Liver (tissue), 9 donors: ENCODE data around the gene SLC30A1. TPM values are rescaled to one million over a fixed set of nuclear protein-coding genes. Genes with fewer than 3 reads are reported as not detected.

Experiments used
- DNase-seq: peaks from one replicate; pipeline ENCODE4 v3.0.0-alpha.2; 2017; ENCODE audit warnings: low spot score
- H3K27ac ChIP-seq, 2 donors: one replicate each; pipeline ENCODE4 v1.7.0; 2013; ENCODE audit warnings: inconsistent platforms in 2 of 2, low read length in 2 of 2, control low read depth in 1 of 2, low read depth in 1 of 2, mild to moderate bottlenecking in 1 of 2
- H3K27me3 ChIP-seq, 4 donors: one replicate each; pipeline versions ENCODE4 v1.6.1 to v1.7.0; 2013; ENCODE audit warnings: low read length in 3 of 4, inconsistent platforms in 1 of 4, mild to moderate bottlenecking in 1 of 4, moderate library complexity in 1 of 4; ENCODE audit not compliant: control insufficient read depth in 4 of 4, insufficient read depth in 4 of 4
- H3K36me3 ChIP-seq, 4 donors: one replicate each; pipeline versions ENCODE4 v1.6.1 to v1.7.0; 2013; ENCODE audit warnings: low read length in 3 of 4, mild to moderate bottlenecking in 3 of 4, low read depth in 1 of 4, moderate library complexity in 1 of 4; ENCODE audit not compliant: control insufficient read depth in 4 of 4, insufficient read depth in 3 of 4
- H3K4me1 ChIP-seq, 4 donors: one replicate each; pipeline versions ENCODE4 v1.6.1 to v1.7.0; 2013; ENCODE audit warnings: low read length in 3 of 4, mild to moderate bottlenecking in 3 of 4, moderate library complexity in 1 of 4; ENCODE audit not compliant: control insufficient read depth in 4 of 4, insufficient read depth in 4 of 4
- H3K4me3 ChIP-seq, 3 donors: one replicate each; pipeline versions ENCODE4 v1.6.1 to v1.7.0; 2013; ENCODE audit warnings: low read length in 3 of 3, control low read depth in 1 of 3, low read depth in 1 of 3, mild to moderate bottlenecking in 1 of 3
- H3K9ac ChIP-seq, 2 donors: one replicate each; pipeline ENCODE4 v1.7.0; 2013; ENCODE audit warnings: low read length in 2 of 2, mild to moderate bottlenecking in 2 of 2, moderate library complexity in 2 of 2, control low read depth in 1 of 2, low read depth in 1 of 2
- H3K9me3 ChIP-seq, 4 donors: one replicate each; pipeline versions ENCODE4 v1.6.1 to v1.7.0; 2013; ENCODE audit warnings: low read length in 3 of 4; ENCODE audit not compliant: control insufficient read depth in 4 of 4
- EGR1 ChIP-seq, 2 donors: IDR thresholded peaks; 2 replicates each; pipeline ENCODE4 v1.6.1; 2016 to 2018; ENCODE audit warnings: antibody characterized with exemption in 2 of 2, low read depth in 2 of 2
- FOXA1 ChIP-seq: IDR thresholded peaks from 2 replicates; pipeline ENCODE4 v1.6.1; 2016; ENCODE audit warnings: antibody characterized with exemption
- FOXA2 ChIP-seq: IDR thresholded peaks from 2 replicates; pipeline ENCODE4 v1.6.1; 2016; ENCODE audit warnings: antibody characterized with exemption
- GABPA ChIP-seq, 2 donors: IDR thresholded peaks in 1 of 2; conservative IDR thresholded peaks in 1 of 2; 2 replicates each; pipeline ENCODE4 v1.6.1; 2016; ENCODE audit warnings: antibody characterized with exemption in 2 of 2, mild to moderate bottlenecking in 1 of 2, moderate library complexity in 1 of 2
- HNF4A ChIP-seq, 2 donors: conservative IDR thresholded peaks; 2 replicates each; pipeline ENCODE4 v1.6.1; 2016; ENCODE audit warnings: antibody characterized with exemption in 2 of 2, mild to moderate bottlenecking in 2 of 2
- HNF4G ChIP-seq: IDR thresholded peaks from 2 replicates; pipeline ENCODE4 v1.6.1; 2016; ENCODE audit warnings: antibody characterized with exemption
- JUND ChIP-seq, 2 donors: IDR thresholded peaks; 2 replicates each; pipeline ENCODE4 v1.6.1; 2016; ENCODE audit warnings: antibody characterized with exemption in 2 of 2
- NR2F2 ChIP-seq: IDR thresholded peaks from 2 replicates; pipeline ENCODE4 v1.6.1; 2016; ENCODE audit warnings: antibody characterized with exemption
- RAD21 ChIP-seq, 2 donors: IDR thresholded peaks; 2 replicates each; pipeline ENCODE4 v1.6.1; 2016; ENCODE audit warnings: antibody characterized with exemption in 2 of 2, mild to moderate bottlenecking in 2 of 2
- RXRA ChIP-seq, 2 donors: IDR thresholded peaks; 2 replicates each; pipeline ENCODE4 v1.6.1; 2017 to 2018; ENCODE audit warnings: antibody characterized with exemption in 2 of 2, mild to moderate bottlenecking in 1 of 2
- SP1 ChIP-seq: IDR thresholded peaks from 2 replicates; pipeline ENCODE4 v1.6.1; 2018; ENCODE audit warnings: antibody characterized with exemption, mild to moderate bottlenecking
- TAF1 ChIP-seq: conservative IDR thresholded peaks from 2 replicates; pipeline ENCODE4 v1.6.1; 2016; ENCODE audit warnings: antibody characterized with exemption, mild to moderate bottlenecking
- YY1 ChIP-seq: IDR thresholded peaks from 2 replicates; pipeline ENCODE4 v1.6.1; 2016; ENCODE audit warnings: antibody characterized with exemption, mild to moderate bottlenecking
- WGBS: extraction: QIAGEN DNeasy Blood & Tissue Kit; methylation state at CpG from one replicate; pipeline ENCODE4 v1.1.7; 2013; 5-methylcytosine and 5-hydroxymethylcytosine counted together
- polyA plus RNA-seq, 2 donors: library from polyadenylated mRNA; stranded (reverse) in 1 of 2; unstranded in 1 of 2; fragments of 200-250 nt in 1 of 2; fragments of >200 nt in 1 of 2; fragmentation: Nextera tagmentation in 1 of 2; extraction: Ambion mirVana in 1 of 2; gene quantifications; one replicate each; pipeline versions ENCODE4 v1.2.1 to v1.2.3, GENCODE V29; 2013 to 2015
- total RNA-seq, 2 donors: library from RNA; depleted of rRNA; stranded (reverse); fragments of >200 nt; gene quantifications; one replicate each; pipeline ENCODE4 v1.2.3, GENCODE V29; 2014
- TF ChIP-seq, protein P1 (sequence below): IDR thresholded peaks from 2 replicates; pipeline ENCODE4 v1.6.1; 2016; ENCODE audit warnings: antibody characterized with exemption
- TF ChIP-seq, protein P2 (sequence below): IDR thresholded peaks from 2 replicates; pipeline ENCODE4 v1.6.1; 2016; ENCODE audit warnings: antibody characterized with exemption
- TF ChIP-seq, protein P3 (sequence below): IDR thresholded peaks from 2 replicates; pipeline ENCODE4 v1.6.1; 2016; ENCODE audit warnings: antibody characterized with exemption
- TF ChIP-seq, protein P4 (sequence below): IDR thresholded peaks from 2 replicates; pipeline ENCODE4 v1.6.1; 2016; ENCODE audit warnings: antibody characterized with exemption, mild to moderate bottlenecking
- TF ChIP-seq, protein P5 (sequence below): fragments of 150-350 bp; IDR thresholded peaks from 2 replicates; pipeline ENCODE4 v1.5.1; 2017; ENCODE audit warnings: improper control_type of control experiment, low read depth, low read length; ENCODE audit not compliant: missing input control
- donor health status: healthy.
- donor health status: healthy.
- donor health status: healthy.
- donor health status: healthy.
- donor health status: healthy.

Gene SLC30A1
- total and polyA plus RNA-seq, 4 donors: 14.9 to 83.3 (median 39.4) TPM

DNA sequence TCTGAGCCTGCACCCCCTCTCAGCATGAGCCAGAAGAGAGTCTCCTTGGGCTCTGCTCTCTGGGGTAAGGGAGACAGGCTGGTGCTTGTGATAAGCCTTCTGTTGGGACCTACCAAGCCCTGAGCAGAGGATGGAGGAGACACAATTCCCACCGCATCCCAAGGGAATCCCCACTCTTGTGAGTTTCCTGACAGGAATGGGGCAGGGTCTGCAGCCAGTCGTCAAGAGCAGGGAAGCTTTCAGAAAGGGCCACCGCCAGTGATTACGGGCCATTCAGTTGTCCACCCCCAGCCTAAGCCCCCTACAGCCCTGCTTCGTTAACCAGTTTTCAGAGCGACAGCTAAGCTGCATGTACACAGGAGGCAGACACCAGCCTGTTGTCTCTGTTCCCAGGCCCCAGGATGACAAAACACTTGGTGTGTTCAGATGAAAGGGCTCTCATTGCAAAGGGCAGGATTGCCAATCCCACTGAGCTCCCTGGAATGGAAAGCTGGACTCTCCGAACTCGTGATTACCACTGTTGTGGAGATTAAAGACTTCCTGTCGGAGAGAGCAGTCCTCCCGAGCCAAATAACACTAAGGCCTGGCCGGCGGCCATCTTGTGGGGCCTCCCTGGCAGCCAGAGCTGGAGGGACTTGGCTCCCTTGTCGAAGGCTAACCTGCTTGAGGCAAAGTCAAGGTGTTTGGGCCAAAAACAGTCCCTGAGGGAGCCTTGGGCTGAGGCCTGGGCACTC lies 37.4 kb upstream of the SLC30A1 start:
- Histone ChIP-seq H3K4me1 (peaks cover 0 to 20% (median 9%) of the 10 kb centered on the region in 4 donors), H3K9me3 (no peaks in the 10 kb centered on the region), H3K27me3 (no peaks in the 10 kb centered on the region), H3K27ac (peak overlapping the region; percentile 60 to 80), H3K9ac (no peak overlapping the region), H3K36me3 (no peaks in the 10 kb centered on the region), H3K4me3 (no peak overlapping the region)
- TF ChIP-seq RXRA (IDR thresholded peaks at IDR 0.05): peak in 1 of 2 donors; percentile 44
- TF ChIP-seq, protein P1, sequence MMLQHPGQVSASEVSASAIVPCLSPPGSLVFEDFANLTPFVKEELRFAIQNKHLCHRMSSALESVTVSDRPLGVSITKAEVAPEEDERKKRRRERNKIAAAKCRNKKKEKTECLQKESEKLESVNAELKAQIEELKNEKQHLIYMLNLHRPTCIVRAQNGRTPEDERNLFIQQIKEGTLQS: no peak
- TF ChIP-seq YY1: peak; percentile 72
- TF ChIP-seq HNF4G: no peak
- TF ChIP-seq HNF4A (conservative IDR thresholded peaks at IDR 0.05): peak in 1 of 2 donors; percentile 53
- TF ChIP-seq JUND (IDR thresholded peaks at IDR 0.05): no peak
- TF ChIP-seq, protein P2, sequence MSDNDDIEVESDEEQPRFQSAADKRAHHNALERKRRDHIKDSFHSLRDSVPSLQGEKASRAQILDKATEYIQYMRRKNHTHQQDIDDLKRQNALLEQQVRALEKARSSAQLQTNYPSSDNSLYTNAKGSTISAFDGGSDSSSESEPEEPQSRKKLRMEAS: no peak
- no peak for TF ChIP-seq RAD21 (IDR thresholded peaks at IDR 0.05)
- no peak for TF ChIP-seq FOXA1
- TF ChIP-seq, protein P3, sequence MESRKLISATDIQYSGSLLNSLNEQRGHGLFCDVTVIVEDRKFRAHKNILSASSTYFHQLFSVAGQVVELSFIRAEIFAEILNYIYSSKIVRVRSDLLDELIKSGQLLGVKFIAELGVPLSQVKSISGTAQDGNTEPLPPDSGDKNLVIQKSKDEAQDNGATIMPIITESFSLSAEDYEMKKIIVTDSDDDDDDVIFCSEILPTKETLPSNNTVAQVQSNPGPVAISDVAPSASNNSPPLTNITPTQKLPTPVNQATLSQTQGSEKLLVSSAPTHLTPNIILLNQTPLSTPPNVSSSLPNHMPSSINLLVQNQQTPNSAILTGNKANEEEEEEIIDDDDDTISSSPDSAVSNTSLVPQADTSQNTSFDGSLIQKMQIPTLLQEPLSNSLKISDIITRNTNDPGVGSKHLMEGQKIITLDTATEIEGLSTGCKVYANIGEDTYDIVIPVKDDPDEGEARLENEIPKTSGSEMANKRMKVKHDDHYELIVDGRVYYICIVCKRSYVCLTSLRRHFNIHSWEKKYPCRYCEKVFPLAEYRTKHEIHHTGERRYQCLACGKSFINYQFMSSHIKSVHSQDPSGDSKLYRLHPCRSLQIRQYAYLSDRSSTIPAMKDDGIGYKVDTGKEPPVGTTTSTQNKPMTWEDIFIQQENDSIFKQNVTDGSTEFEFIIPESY: no peak
- TF ChIP-seq SP1: no peak
- TF ChIP-seq, protein P4, sequence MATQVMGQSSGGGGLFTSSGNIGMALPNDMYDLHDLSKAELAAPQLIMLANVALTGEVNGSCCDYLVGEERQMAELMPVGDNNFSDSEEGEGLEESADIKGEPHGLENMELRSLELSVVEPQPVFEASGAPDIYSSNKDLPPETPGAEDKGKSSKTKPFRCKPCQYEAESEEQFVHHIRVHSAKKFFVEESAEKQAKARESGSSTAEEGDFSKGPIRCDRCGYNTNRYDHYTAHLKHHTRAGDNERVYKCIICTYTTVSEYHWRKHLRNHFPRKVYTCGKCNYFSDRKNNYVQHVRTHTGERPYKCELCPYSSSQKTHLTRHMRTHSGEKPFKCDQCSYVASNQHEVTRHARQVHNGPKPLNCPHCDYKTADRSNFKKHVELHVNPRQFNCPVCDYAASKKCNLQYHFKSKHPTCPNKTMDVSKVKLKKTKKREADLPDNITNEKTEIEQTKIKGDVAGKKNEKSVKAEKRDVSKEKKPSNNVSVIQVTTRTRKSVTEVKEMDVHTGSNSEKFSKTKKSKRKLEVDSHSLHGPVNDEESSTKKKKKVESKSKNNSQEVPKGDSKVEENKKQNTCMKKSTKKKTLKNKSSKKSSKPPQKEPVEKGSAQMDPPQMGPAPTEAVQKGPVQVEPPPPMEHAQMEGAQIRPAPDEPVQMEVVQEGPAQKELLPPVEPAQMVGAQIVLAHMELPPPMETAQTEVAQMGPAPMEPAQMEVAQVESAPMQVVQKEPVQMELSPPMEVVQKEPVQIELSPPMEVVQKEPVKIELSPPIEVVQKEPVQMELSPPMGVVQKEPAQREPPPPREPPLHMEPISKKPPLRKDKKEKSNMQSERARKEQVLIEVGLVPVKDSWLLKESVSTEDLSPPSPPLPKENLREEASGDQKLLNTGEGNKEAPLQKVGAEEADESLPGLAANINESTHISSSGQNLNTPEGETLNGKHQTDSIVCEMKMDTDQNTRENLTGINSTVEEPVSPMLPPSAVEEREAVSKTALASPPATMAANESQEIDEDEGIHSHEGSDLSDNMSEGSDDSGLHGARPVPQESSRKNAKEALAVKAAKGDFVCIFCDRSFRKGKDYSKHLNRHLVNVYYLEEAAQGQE: no peak
- no peak for TF ChIP-seq EGR1 (IDR thresholded peaks at IDR 0.05; ENCODE audit: low read depth in 2 of 2)
- TF ChIP-seq GABPA (IDR thresholded peaks at IDR 0.05 in 1 of 2, conservative IDR thresholded peaks at IDR 0.05 in 1 of 2): no peak
- no peak for TF ChIP-seq NR2F2
- TF ChIP-seq, protein P5, sequence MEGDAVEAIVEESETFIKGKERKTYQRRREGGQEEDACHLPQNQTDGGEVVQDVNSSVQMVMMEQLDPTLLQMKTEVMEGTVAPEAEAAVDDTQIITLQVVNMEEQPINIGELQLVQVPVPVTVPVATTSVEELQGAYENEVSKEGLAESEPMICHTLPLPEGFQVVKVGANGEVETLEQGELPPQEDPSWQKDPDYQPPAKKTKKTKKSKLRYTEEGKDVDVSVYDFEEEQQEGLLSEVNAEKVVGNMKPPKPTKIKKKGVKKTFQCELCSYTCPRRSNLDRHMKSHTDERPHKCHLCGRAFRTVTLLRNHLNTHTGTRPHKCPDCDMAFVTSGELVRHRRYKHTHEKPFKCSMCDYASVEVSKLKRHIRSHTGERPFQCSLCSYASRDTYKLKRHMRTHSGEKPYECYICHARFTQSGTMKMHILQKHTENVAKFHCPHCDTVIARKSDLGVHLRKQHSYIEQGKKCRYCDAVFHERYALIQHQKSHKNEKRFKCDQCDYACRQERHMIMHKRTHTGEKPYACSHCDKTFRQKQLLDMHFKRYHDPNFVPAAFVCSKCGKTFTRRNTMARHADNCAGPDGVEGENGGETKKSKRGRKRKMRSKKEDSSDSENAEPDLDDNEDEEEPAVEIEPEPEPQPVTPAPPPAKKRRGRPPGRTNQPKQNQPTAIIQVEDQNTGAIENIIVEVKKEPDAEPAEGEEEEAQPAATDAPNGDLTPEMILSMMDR: no peak
- no peak for TF ChIP-seq TAF1
- no peak for TF ChIP-seq FOXA2
- DNase-seq: no peak
- WGBS: 77% methylated on average over 13 of the region's 13 CpGs
